HFFc6 (cell line): ENCODE results near the gene SORCS2. TPM values are rescaled to one million over a fixed set of nuclear protein-coding genes. Genes with fewer than 3 reads are reported as not detected.

Experiments used
- DNase-seq: peaks from one replicate; pipeline ENCODE4 v3.0.0-alpha.2; 2018
- H3K27ac Mint-ChIP-seq: 2 replicates; pipeline ENCODE4 v1.8.0; 2020; ENCODE audit warnings: mild to moderate bottlenecking, mixed read lengths
- H3K27me3 Mint-ChIP-seq: 2 replicates; pipeline ENCODE4 v1.8.0; 2021; ENCODE audit warnings: mild to moderate bottlenecking, moderate library complexity, mixed read lengths; ENCODE audit not compliant: insufficient read depth
- H3K36me3 Mint-ChIP-seq: 2 replicates; pipeline ENCODE4 v1.8.0; 2021; ENCODE audit warnings: low read depth, mixed read lengths
- H3K4me1 Mint-ChIP-seq: 2 replicates; pipeline ENCODE4 v1.8.0; 2020; ENCODE audit warnings: low read depth, mixed read lengths
- H3K4me3 Mint-ChIP-seq: 2 replicates; pipeline ENCODE4 v1.8.0; 2020; ENCODE audit warnings: mild to moderate bottlenecking, moderate library complexity, mixed read lengths
- H3K9me3 Mint-ChIP-seq: 2 replicates; pipeline ENCODE4 v1.8.0; 2020; ENCODE audit warnings: mild to moderate bottlenecking, mixed read lengths
- CTCF ChIP-seq: fragments of 200-600 bp; sonication (generic); IDR thresholded peaks from 2 replicates; pipeline ENCODE4 v1.5.0; 2021; ENCODE audit warnings: antibody characterized with exemption, mild to moderate bottlenecking
- total RNA-seq, 6 experiments: library from RNA; stranded (reverse); fragmentation: NEBNext Ultra II Directional; extraction: Animal tissue kit (Norgen Biotek cat#: 25700); gene quantifications; 2 replicates in 1 of 6; 3 replicates in 5 of 6; pipeline ENCODE4 v1.2.3, GENCODE V29; 2021

The SORCS2 gene
- total RNA-seq, 6 experiments from 2014 or later, result 0.05 to 0.15 (median 0.12) TPM; not detected in 3

GRCh38 chr4:7259039-7259438 lies 66.7 kb downstream of the SORCS2 start:
- TF ChIP-seq CTCF, result no peak
- DNase-seq, result no peak
- H3K9me3 Mint-ChIP-seq, result peaks cover 4% of the 10 kb centered on the region; the same call in 1 of the 2 replicates
- no peaks in the 10 kb centered on the region; the same call in 1 of the 2 replicates for H3K4me1 Mint-ChIP-seq
- H3K36me3 Mint-ChIP-seq, result no peaks in the 10 kb centered on the region
- H3K4me3 Mint-ChIP-seq, result no peak overlapping the region
- no peak overlapping the region for H3K27ac Mint-ChIP-seq
- peaks cover 47% of the 10 kb centered on the region for H3K27me3 Mint-ChIP-seq

GRCh38 chr4:7260569-7260968 lies 68.2 kb downstream of the SORCS2 start:
- DNase-seq, result no peak
- Mint-ChIP-seq H3K36me3 (no peaks in the 10 kb centered on the region), H3K4me1 (no peaks in the 10 kb centered on the region; the same call in 1 of the 2 replicates), H3K9me3 (peaks cover 4% of the 10 kb centered on the region; the same call in 1 of the 2 replicates), H3K27ac (no peak overlapping the region), H3K27me3 (peaks cover 44% of the 10 kb centered on the region), H3K4me3 (no peak overlapping the region)
- no peak for TF ChIP-seq CTCF

DNA sequence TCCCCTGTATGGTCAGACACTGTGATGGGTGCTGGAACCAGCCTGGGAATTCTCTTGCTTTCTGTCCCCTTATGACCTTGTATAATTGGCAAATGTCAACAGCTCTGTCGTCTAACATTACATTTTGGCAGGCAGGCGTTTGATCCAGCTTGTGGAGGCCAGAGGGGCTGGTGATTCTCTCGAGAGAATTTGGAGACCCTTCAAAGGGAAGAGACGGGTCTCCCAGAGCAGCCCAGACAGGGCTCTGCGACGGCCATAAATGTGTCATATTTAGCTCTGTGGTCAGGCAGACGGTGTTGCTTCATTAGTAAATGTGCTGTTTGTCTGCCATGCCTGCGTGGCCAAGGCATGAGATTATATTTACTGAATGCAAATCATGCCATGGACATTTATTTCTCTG lies 68.7 kb downstream of the SORCS2 start:
- Mint-ChIP-seq H3K27ac (no peak overlapping the region), H3K4me3 (no peak overlapping the region), H3K36me3 (no peaks in the 10 kb centered on the region), H3K4me1 (peaks cover 1% of the 10 kb centered on the region), H3K9me3 (peaks cover 4% of the 10 kb centered on the region; the same call in 1 of the 2 replicates), H3K27me3 (peaks cover 46% of the 10 kb centered on the region)
- DNase-seq, result no peak
- TF ChIP-seq CTCF, result no peak

DNA sequence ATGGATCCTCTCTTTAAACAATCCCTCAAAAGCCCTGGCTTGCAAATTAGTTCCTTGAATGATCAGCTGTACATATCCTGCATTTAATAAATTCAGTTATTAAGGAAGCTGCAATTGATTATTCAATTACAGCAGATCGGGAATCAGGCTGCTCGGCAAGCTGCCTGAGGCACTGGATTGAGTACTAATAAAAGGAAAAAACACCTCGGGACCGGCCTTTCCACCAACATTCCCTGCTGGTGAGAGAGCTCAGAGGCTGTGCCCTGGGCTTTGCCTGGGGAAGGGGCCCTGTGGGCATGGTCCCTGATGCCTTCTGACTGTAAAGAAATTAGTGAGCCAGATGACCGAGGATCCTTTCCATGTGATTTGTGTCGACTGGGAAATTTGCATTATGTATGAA lies 69.2 kb downstream of the SORCS2 start:
- no peak for DNase-seq
- Mint-ChIP-seq H3K27ac (no peak overlapping the region), H3K4me3 (no peak overlapping the region), H3K27me3 (peaks cover 44% of the 10 kb centered on the region), H3K9me3 (peaks cover 4% of the 10 kb centered on the region; the same call in 1 of the 2 replicates), H3K36me3 (no peaks in the 10 kb centered on the region), H3K4me1 (peaks cover 6% of the 10 kb centered on the region)
- no peak for TF ChIP-seq CTCF

GRCh38 chr4:7262134-7262533 lies 69.8 kb downstream of the SORCS2 start:
- Mint-ChIP-seq H3K4me3 (no peak overlapping the region), H3K36me3 (no peaks in the 10 kb centered on the region), H3K27ac (no peak overlapping the region), H3K27me3 (peaks cover 44% of the 10 kb centered on the region), H3K9me3 (peaks cover 4% of the 10 kb centered on the region; the same call in 1 of the 2 replicates), H3K4me1 (peaks cover 12% of the 10 kb centered on the region)
- no peak for DNase-seq
- TF ChIP-seq CTCF, result no peak

DNA sequence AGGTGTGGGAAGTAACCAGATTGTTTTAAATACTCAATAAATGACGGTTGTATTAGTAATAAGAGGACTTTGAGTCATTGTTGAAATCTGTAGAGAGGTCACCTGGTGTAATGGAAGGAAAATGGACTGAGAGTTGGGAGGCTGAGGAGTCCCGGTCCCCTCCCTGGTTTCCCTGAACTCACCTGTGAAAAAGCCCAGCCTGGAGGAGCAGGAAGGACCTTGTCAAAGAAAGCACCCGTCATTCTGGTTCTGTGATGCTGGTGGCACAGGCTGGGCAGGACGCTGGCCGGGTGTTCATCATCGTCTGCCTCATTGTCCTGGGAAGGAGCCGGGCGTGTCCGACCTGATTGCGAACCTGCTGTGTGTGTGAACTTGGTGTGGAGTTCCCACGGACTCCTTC lies 70.8 kb downstream of the SORCS2 start:
- Mint-ChIP-seq H3K36me3 (no peaks in the 10 kb centered on the region), H3K4me1 (peaks cover 14% of the 10 kb centered on the region), H3K27me3 (peaks cover 39% of the 10 kb centered on the region), H3K9me3 (peaks cover 4% of the 10 kb centered on the region; the same call in 1 of the 2 replicates), H3K4me3 (no peak overlapping the region), H3K27ac (no peak overlapping the region)
- TF ChIP-seq CTCF, result no peak
- no peak for DNase-seq
